Uterus (tissue), 2 donors: ENCODE measurements around the gene PLSCR1.

Source experiments
- POLR2A ChIP-seq, 2 donors: fragments of 450-650 bp; IDR thresholded peaks; one replicate each; pipeline ENCODE4 v1.6.1; 2016; ENCODE audit warnings: antibody characterized with exemption in 2 of 2, mild to moderate bottlenecking in 1 of 2, moderate library complexity in 1 of 2
- TF ChIP-seq, protein P1 (sequence below), 4 experiments: fragments of 200-600 bp in 2 of 4; fragments of 450-650 bp in 2 of 4; sonication (generic) in 2 of 4; IDR thresholded peaks; one replicate each; pipeline ENCODE4 v1.5.1; 2016 to 2019; ENCODE audit warnings: antibody characterized with exemption in 4 of 4, mild to moderate bottlenecking in 2 of 4, moderate library complexity in 1 of 4

GRCh38 chr3:146529021-146529420 lies 15.4 kb downstream of the PLSCR1 start:
- TF ChIP-seq, protein P1, sequence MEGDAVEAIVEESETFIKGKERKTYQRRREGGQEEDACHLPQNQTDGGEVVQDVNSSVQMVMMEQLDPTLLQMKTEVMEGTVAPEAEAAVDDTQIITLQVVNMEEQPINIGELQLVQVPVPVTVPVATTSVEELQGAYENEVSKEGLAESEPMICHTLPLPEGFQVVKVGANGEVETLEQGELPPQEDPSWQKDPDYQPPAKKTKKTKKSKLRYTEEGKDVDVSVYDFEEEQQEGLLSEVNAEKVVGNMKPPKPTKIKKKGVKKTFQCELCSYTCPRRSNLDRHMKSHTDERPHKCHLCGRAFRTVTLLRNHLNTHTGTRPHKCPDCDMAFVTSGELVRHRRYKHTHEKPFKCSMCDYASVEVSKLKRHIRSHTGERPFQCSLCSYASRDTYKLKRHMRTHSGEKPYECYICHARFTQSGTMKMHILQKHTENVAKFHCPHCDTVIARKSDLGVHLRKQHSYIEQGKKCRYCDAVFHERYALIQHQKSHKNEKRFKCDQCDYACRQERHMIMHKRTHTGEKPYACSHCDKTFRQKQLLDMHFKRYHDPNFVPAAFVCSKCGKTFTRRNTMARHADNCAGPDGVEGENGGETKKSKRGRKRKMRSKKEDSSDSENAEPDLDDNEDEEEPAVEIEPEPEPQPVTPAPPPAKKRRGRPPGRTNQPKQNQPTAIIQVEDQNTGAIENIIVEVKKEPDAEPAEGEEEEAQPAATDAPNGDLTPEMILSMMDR (IDR thresholded peaks at IDR 0.05) = no peak
- no peak for TF ChIP-seq POLR2A (IDR thresholded peaks at IDR 0.05)
